ENCODE data around the gene SLC25A47.

- TF ChIP-seq EZH2 (IDR thresholded peaks at IDR 0.05; ENCODE audit: insufficient read depth, poor library complexity, severe bottlenecking) (no peak), EZH2phosphoT487 (IDR thresholded peaks at IDR 0.05; ENCODE audit: insufficient read depth, low read depth) (no peak)
Measured at GRCh38 chr14:100302616-100303015, 20.5 kb upstream of the SLC25A47 start.
